GM10266 (cell line): ENCODE data around the gene MAP3K7.
"Not testable (repeated sequence)": the region's sequence is repeated elsewhere in the genome, so short reads cannot be mapped to it uniquely, and the experiment has no call there.

ENCODE experiments used
- DNase-seq: peaks from one replicate; pipeline ENCODE4 v3.0.0; 2012; ENCODE audit errors: extremely low spot score
- TF ChIP-seq, protein P1 (sequence below): IDR thresholded peaks from 2 replicates; pipeline ENCODE4 v1.5.1; 2012; ENCODE audit warnings: mild to moderate bottlenecking, low read depth; ENCODE audit not compliant: control insufficient read depth, insufficient read depth; ENCODE audit errors: missing control alignments

Gene MAP3K7

DNA sequence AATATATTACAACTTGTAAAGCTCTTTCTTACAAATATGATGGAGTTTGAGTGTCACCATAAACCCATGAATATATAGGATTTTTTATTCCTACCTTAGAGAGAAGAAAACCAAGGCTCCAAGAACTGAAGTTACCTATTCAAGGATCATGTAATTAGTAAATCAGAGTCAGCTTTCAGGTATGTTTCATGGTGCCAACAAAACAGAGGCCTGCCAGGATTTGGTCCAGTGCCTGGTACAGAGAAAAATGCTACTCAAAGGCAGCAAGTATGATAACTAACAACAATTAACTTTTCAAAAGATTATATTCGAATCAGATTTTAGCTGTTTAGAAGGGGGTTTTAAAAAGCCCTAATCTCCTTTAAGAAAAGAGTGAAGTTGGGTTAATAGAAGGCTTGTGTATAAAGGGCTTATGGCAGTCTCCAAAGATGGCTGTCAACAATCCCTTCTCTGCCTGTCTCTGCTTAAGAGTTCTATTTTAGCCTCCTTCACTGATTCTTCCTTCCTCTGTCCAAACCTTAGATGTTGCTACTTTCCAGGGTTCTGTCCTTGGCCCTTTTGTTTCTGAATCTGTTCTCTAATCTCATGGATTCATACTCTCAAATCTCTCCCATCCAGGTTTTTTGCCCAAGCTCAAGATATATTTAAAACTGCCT is 7.8 kb downstream of the MAP3K7 start:
- no peak for DNase-seq
- TF ChIP-seq, protein P1, sequence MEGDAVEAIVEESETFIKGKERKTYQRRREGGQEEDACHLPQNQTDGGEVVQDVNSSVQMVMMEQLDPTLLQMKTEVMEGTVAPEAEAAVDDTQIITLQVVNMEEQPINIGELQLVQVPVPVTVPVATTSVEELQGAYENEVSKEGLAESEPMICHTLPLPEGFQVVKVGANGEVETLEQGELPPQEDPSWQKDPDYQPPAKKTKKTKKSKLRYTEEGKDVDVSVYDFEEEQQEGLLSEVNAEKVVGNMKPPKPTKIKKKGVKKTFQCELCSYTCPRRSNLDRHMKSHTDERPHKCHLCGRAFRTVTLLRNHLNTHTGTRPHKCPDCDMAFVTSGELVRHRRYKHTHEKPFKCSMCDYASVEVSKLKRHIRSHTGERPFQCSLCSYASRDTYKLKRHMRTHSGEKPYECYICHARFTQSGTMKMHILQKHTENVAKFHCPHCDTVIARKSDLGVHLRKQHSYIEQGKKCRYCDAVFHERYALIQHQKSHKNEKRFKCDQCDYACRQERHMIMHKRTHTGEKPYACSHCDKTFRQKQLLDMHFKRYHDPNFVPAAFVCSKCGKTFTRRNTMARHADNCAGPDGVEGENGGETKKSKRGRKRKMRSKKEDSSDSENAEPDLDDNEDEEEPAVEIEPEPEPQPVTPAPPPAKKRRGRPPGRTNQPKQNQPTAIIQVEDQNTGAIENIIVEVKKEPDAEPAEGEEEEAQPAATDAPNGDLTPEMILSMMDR = no peak

DNA sequence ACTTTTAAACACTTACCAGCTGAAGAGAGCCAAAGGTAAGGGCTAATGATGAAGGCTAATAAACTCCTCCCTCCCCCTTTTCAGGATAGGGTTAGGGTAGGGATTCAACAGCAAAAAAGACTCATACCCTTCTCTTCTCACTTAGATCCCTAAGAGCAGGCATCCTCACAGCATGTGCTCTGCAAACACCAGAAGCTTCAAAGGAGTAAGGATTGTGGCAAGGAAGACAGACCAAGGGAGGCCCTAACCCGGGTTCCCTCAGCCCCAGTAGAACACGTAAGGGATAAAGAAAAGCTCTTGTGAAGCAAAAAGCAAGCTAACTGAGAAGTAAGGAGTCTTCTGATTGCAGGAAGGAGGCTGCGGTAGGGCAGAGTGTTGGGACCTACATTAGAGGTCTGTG is 11.6 kb downstream of the MAP3K7 start:
- no peak for DNase-seq
- TF ChIP-seq, protein P1 = no peak

DNA sequence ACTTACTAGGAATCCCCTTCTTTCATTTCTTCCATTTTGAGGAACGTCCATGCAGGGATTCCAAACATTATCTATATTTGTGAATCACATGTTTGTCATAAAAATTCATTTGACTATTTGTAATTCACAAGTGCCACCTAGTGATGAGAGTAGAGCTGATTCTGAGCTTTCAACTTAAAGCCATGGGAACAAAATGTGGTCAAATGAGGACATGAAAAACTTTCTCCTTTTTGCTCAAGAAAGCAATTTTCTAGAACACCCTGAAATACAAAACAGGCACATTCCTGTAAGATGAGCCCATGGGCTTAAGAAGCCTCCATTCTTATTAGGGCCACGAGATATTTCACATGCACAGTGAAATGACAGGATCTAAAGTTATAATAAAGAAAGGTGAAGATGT is 12.3 kb downstream of the MAP3K7 start:
- no peak for DNase-seq

DNA sequence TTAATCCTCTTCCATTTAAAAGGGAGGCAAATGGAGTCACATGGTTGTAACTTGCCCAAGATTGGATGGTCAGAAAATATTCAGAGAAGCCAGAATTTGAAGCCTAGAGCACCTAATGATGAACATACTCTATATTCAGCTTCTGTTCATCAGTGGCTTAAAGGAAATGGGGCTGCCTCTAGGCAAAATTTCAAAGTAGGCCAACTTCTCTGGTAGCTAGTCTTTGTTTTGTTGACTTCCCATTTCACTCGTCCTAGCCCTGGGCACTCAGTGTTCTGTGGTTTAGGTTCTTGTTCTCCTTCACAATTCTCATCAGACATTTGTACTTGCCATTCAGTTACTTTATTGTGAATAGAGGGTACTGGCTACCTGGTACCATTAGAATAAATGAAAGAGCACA is 13.2 kb downstream of the MAP3K7 start:
- TF ChIP-seq, protein P1 = no peak
- DNase-seq = no peak

More for the DNA sequence above, 12.3 kb downstream of the MAP3K7 start:
- TF ChIP-seq, protein P1 = no peak

DNA sequence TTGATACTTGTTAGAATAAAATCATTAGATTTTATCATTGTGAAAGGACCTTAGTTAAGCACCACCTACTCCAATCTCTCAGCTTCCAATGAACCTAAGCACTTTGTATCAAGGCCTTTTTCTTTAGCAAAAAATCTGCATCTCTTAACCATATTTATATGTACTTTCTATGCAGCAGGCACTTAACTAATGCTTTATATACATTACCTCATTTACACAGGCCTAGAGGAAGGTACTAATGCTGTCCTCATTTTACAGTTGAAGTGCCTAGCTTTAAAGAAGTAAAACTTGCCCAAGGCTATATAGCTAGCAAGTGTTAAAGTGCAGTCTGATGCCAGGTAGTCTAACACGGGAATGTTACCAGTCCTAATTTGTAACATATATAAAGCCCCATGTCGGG is 14.0 kb downstream of the MAP3K7 start:
- TF ChIP-seq, protein P1 = no peak
- no peak for DNase-seq

DNA sequence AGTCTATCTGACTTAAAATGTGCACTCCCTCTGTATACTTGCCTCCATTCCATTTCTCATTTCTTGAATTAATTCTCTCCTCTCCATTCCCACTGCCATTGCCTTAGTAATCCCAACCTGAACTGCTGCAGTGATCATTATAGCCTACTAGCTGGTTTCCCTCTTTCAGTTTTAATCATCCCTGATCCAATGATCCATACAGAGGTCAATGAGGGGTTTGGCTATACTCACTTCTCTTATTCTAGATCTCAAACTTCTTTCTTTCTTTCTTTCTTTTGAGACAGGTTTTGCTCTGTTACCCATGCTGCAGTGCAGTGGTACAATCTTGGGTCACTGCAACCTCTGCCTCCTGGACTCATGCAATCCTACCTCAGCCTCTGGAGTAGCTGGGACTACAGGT is 17.6 kb downstream of the MAP3K7 start:
- TF ChIP-seq, protein P1 = no peak
- DNase-seq = no peak

DNA sequence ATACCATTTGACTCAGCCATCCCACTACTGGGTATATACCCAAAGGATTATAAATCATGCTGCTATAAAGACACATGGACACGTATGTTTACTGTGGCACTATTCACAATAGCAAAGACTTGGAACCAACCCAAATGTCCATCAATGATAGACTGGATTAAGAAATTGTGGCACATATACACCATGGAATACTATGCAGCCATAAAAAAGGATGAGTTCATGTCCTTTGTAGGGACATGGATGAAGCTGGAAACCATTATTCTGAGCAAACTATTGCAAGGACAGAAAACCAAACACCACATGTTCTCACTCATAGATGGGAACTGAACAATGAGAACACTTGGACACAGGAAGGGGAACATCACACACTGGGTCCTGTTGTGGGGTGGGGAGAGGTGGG is 19.2 kb downstream of the MAP3K7 start:
- not testable (repeated sequence) for DNase-seq

DNA sequence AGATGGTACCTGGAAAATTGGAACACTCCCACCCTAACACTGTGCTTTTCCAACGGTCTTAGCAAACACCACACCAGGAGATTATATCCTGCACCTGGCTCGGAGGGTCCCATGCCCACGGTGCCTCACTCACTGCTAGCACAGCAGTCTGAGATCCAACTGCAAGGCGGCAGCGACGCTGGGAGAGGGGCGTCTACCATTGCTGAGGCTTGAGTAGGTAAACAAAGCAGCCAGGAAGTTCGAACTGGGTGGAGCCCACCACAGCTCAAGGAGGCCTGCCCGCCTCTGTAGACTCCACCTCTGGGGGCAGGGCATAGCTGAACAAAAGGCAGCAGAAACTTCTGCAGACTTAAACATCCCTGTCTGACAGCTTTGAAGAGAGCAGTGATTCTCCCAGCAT is 24.5 kb downstream of the MAP3K7 start:
- not testable (repeated sequence) for DNase-seq
